Activated T-helper 2 cell treated with anti-CD3 and anti-CD28 coated beads, Interferon-gamma antibody, Interleukin-2, Interleukin-4, amounts not matched to agents 10 μg/mL and 5 μg/mL and 100 μg/mL, durations not matched to agents 14 hours and 24 hours and 36 hours (primary cell): ENCODE measurements around the gene FOXG1. TPM values are rescaled to one million over a fixed set of nuclear protein-coding genes. Genes with fewer than 3 reads are reported as not detected.
A peak's percentile ranks its signal among the peaks of the same experiment; 100 is the strongest.

Experiments used
- DNase-seq: peaks from one replicate; pipeline ENCODE4 v3.0.0; 2021; ENCODE audit warnings: low spot score
- H3K27ac Mint-ChIP-seq: one replicate; pipeline ENCODE4 v1.8.0; 2021; ENCODE audit warnings: mixed read lengths
- H3K27me3 Mint-ChIP-seq: one replicate; pipeline ENCODE4 v1.8.0; 2021; ENCODE audit warnings: low read depth, mixed read lengths
- H3K36me3 Mint-ChIP-seq: one replicate; pipeline ENCODE4 v1.8.0; 2021; ENCODE audit warnings: low read depth, mixed read lengths
- H3K4me1 Mint-ChIP-seq: one replicate; pipeline ENCODE4 v1.8.0; 2021; ENCODE audit warnings: low read depth, mixed read lengths
- H3K4me3 Mint-ChIP-seq: one replicate; pipeline ENCODE4 v1.8.0; 2021; ENCODE audit warnings: low read depth, mild to moderate bottlenecking, moderate library complexity, mixed read lengths
- H3K9me3 Mint-ChIP-seq: one replicate; pipeline ENCODE4 v1.8.0; 2021; ENCODE audit warnings: mixed read lengths
- intact Hi-C: fragments of 100-400 bp; cut with micrococcal nuclease; formaldehyde crosslinking; loops from one replicate; pipeline ENCODE4 v1.15.1; 2023
- total RNA-seq: library from RNA; stranded (reverse); gene quantifications from 2 replicates; pipeline ENCODE4 v1.2.3, GENCODE V29; 2022

FOXG1 gene
- total RNA-seq, result not detected in 2 replicates

DNA sequence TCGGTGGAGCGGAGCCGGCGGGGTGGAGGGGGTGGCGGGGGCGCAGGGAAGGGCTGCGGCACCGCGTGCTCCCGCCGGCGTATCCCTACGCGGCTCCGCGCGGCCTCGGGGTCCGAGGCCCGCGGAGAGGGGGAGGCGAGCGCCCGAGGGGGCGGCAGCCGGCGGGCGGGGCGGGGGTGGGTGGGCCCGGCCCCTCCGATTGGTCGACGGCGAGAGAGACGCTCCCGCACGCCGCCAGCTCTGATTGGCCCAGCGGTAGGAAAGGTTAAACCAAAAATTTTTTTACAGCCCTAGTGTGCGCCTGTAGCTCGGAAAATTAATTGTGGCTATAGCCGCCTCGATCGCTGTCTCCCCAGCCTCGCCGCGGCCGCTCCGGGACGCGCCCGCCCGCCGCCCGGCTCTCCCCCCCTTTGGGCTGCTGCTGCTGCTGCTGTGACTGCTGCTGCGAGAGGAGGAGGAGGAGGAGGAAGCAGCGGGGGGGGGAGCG lies at the start of gene FOXG1:
FOXG1 (plus strand) TSS at position 319 of the 487 bp plus-strand sequence. CDS start 493 bp downstream, outside the sequence.
- DNase-seq, result no peak
- Mint-ChIP-seq H3K4me3 (no peak within 1 kb of the TSS), H3K27ac (peak within 1 kb of the TSS; percentile 18), H3K27me3 (peaks cover 45% of the 10 kb centered on the region), H3K36me3 (no peaks in the 10 kb centered on the region), H3K9me3 (peaks cover 4% of the 10 kb centered on the region), H3K4me1 (no peaks in the 10 kb centered on the region)
- intact Hi-C loops, result no loop called here

- DNase-seq, result no peak
- Mint-ChIP-seq H3K4me1 (no peaks in the 10 kb centered on the region), H3K27me3 (no peaks in the 10 kb centered on the region), H3K9me3 (peaks cover 42% of the 10 kb centered on the region), H3K36me3 (no peaks in the 10 kb centered on the region), H3K27ac (no peak overlapping the region), H3K4me3 (no peak overlapping the region)
- intact Hi-C loops, result no loop called here
Observed at GRCh38 chr14:28719130-28719529, 47.5 kb upstream of the FOXG1 start.

DNA sequence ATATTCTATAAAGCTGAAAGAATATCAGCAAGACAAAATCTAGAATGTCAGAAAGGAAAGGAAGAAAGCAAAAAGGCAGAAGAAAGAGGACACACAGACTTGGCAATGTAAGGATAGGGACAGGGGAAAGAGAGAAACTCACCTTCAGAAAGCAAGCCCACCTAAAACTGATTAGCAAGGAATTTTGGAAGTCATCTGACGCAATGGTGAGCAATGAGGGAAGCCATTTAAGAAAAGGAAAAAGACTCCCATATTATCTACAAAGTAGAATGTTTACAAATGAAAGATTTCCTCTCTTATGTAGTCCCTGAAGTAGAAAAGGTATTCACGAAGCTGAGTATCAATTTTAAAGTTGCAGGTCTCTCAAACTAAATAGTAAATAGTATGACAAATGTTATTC lies 35.2 kb upstream of the FOXG1 start:
- no peaks in the 10 kb centered on the region for H3K27me3 Mint-ChIP-seq
- H3K9me3 Mint-ChIP-seq, result peaks cover 13% of the 10 kb centered on the region
- H3K27ac Mint-ChIP-seq, result no peak overlapping the region
- H3K4me3 Mint-ChIP-seq, result no peak overlapping the region
- intact Hi-C loops, result no loop called here
- no peaks in the 10 kb centered on the region for H3K4me1 Mint-ChIP-seq
- no peaks in the 10 kb centered on the region for H3K36me3 Mint-ChIP-seq
- no peak for DNase-seq

DNA sequence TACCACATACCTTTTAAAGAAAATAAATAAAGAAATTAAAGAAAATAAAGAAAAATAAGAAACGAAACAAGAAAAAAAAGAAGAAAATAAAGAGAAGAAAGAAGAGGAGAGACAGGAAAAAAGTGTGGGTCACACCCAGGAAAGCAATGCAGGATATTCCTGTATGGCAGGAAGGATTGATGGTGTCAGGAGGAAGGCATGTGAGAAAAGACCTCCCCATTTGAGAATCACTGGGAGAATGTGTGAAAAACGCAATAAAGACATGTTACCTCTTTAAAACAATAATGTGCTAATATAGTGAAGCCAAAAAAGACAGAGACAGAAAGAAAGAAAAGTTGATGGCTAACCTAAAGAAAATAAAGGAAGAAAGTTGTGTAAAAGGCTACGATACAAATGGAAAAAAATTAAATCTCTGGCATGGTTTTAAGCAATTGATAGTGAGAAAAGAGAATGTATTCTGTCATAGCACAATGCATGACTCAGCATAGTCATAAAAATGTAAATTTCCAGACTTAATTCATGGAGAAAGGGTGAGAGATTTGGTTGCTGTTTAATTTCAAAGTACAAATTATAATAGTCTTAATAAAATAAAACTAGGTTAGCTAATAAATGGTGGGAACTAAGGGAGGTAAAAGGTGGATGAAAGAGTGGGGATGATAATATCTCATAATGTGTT lies 24.3 kb upstream of the FOXG1 start:
- H3K4me1 Mint-ChIP-seq, result no peaks in the 10 kb centered on the region
- H3K9me3 Mint-ChIP-seq, result peaks cover 6% of the 10 kb centered on the region
- no peak overlapping the region for H3K27ac Mint-ChIP-seq
- intact Hi-C loops, result no loop called here
- H3K27me3 Mint-ChIP-seq, result no peaks in the 10 kb centered on the region
- no peaks in the 10 kb centered on the region for H3K36me3 Mint-ChIP-seq
- H3K4me3 Mint-ChIP-seq, result no peak overlapping the region
- no peak for DNase-seq

DNA sequence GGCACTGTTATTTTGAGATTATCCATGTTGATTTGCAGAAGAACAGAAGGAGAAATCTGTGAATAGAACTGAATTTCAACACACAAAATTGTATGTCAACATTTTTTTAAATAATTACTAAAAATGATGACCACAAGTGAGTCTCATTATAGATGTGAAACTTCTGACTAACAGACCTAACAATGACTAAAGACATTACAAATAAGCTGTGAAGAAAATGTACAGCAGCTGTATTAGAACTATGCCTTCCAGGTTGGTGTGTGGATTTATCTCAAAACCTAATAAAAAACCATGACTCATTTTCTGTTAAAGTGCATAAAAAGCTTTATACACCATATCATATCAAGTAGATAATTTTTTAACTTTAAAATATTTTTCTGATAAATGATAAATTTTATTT lies 22.5 kb upstream of the FOXG1 start:
- Mint-ChIP-seq H3K36me3 (no peaks in the 10 kb centered on the region), H3K4me3 (no peak overlapping the region), H3K27me3 (no peaks in the 10 kb centered on the region), H3K27ac (no peak overlapping the region), H3K9me3 (peaks cover 6% of the 10 kb centered on the region), H3K4me1 (no peaks in the 10 kb centered on the region)
- DNase-seq, result no peak
- intact Hi-C loops, result no loop called here

- Mint-ChIP-seq H3K4me3 (no peak overlapping the region), H3K9me3 (peaks cover 6% of the 10 kb centered on the region), H3K36me3 (no peaks in the 10 kb centered on the region), H3K27ac (no peak overlapping the region), H3K27me3 (no peaks in the 10 kb centered on the region), H3K4me1 (no peaks in the 10 kb centered on the region)
- intact Hi-C loops, result no loop called here
- no peak for DNase-seq
Observed at GRCh38 chr14:28745176-28745575, 21.4 kb upstream of the FOXG1 start.

- no peak overlapping the region for H3K4me3 Mint-ChIP-seq
- intact Hi-C loops, result no loop called here
Observed at GRCh38 chr14:28746247-28746646, 20.3 kb upstream of the FOXG1 start.

DNA sequence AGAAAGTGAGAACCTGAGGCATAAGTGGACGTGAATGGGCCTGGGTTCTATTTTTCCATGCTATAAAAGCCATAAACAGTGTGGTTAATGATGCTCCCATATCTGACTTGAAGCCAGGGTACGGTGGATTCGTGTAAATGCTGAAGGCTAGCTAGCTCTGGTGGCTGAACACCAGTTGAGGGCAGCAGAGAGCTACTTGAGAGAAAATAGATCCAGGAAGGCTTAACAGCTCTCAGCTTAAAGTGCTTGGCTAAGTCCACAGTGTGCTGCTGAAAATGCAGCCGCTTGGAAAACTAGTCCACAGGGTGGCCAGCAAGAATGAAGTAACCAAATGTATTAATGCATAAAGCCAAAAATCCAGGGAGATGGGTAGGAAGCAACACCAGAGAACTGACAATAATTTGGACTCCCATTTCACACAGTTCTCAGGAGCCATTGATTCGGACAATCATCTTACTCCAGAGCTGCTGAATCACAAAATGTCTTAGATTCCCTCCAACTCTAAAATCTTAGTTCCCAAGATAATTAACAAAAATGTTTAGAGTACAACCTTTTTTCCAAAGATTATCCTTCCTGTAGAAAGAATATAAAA lies 15.0 kb upstream of the FOXG1 start:
- peaks cover 21% of the 10 kb centered on the region for H3K27me3 Mint-ChIP-seq
- intact Hi-C loops, result loop anchor here (10.0 kb wide), 2 partner anchors 1463 to 1693 kb away; no protein-coding TSS in a partner anchor
- H3K27ac Mint-ChIP-seq, result no peak overlapping the region
- no peak overlapping the region for H3K4me3 Mint-ChIP-seq
- no peaks in the 10 kb centered on the region for H3K36me3 Mint-ChIP-seq
- no peaks in the 10 kb centered on the region for H3K9me3 Mint-ChIP-seq
- DNase-seq, result no peak
- H3K4me1 Mint-ChIP-seq, result no peaks in the 10 kb centered on the region

More at GRCh38 chr14:28746247-28746646, 20.3 kb upstream of the FOXG1 start:
- no peaks in the 10 kb centered on the region for H3K27me3 Mint-ChIP-seq
- no peak overlapping the region for H3K27ac Mint-ChIP-seq
- H3K36me3 Mint-ChIP-seq, result no peaks in the 10 kb centered on the region
- DNase-seq, result no peak
- peaks cover 4% of the 10 kb centered on the region for H3K9me3 Mint-ChIP-seq
- no peaks in the 10 kb centered on the region for H3K4me1 Mint-ChIP-seq

- no peak for DNase-seq
- intact Hi-C loops, result loop anchor here (10.0 kb wide), 2 partner anchors 1460 to 1690 kb away; no protein-coding TSS in a partner anchor
- no peaks in the 10 kb centered on the region for H3K36me3 Mint-ChIP-seq
- no peaks in the 10 kb centered on the region for H3K9me3 Mint-ChIP-seq
- no peaks in the 10 kb centered on the region for H3K4me1 Mint-ChIP-seq
- H3K27ac Mint-ChIP-seq, result no peak overlapping the region
- H3K4me3 Mint-ChIP-seq, result no peak overlapping the region
- peaks cover 42% of the 10 kb centered on the region for H3K27me3 Mint-ChIP-seq
Observed at GRCh38 chr14:28754209-28754985, 12.2 kb upstream of the FOXG1 start.

- no peak for DNase-seq
- no peaks in the 10 kb centered on the region for H3K4me1 Mint-ChIP-seq
- no peak overlapping the region for H3K4me3 Mint-ChIP-seq
- no peaks in the 10 kb centered on the region for H3K9me3 Mint-ChIP-seq
- no peak overlapping the region for H3K27ac Mint-ChIP-seq
- intact Hi-C loops, result loop anchor here (10.0 kb wide), 2 partner anchors 1459 to 1689 kb away; no protein-coding TSS in a partner anchor
- peaks cover 50% of the 10 kb centered on the region for H3K27me3 Mint-ChIP-seq
- no peaks in the 10 kb centered on the region for H3K36me3 Mint-ChIP-seq
Observed at GRCh38 chr14:28755198-28755815, 11.3 kb upstream of the FOXG1 start.

DNA sequence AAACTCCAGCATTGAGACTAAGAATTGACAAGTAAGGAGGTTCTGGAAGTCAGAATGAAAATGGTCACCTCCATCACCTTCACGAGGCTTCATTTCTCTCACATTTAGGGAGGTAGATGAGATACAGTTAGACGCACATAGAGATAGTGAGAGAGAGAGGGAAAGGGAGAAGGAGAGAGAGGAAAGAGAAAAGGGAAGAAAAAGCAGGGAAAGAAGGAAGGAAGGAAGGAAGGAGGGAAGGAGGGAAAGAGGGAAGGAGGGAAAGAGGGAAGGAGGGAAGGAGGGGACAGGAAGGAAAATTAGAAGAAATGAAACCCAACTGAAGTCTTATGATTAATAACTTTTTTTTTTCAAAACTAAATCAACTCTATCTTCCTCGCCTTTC lies 10.7 kb upstream of the FOXG1 start:
- intact Hi-C loops, result loop anchor here (2.0 to 10.0 kb wide), 3 partner anchors 19 to 1689 kb away; no protein-coding TSS in a partner anchor
- Mint-ChIP-seq H3K27me3 (peaks cover 53% of the 10 kb centered on the region), H3K4me1 (no peaks in the 10 kb centered on the region), H3K4me3 (no peak overlapping the region), H3K27ac (no peak overlapping the region), H3K9me3 (no peaks in the 10 kb centered on the region), H3K36me3 (no peaks in the 10 kb centered on the region)
- DNase-seq, result no peak

GRCh38 chr14:28756269-28756883 lies 10.2 kb upstream of the FOXG1 start:
- Mint-ChIP-seq H3K36me3 (no peaks in the 10 kb centered on the region), H3K4me1 (no peaks in the 10 kb centered on the region), H3K27me3 (peaks cover 53% of the 10 kb centered on the region), H3K4me3 (no peak overlapping the region), H3K27ac (no peak overlapping the region), H3K9me3 (no peaks in the 10 kb centered on the region)
- DNase-seq, result no peak
- intact Hi-C loops, result loop anchor here (2.0 to 10.0 kb wide), 3 partner anchors 18 to 1688 kb away; no protein-coding TSS in a partner anchor
